ENCODE data around the gene COBL.

COBL gene

GRCh38 chr7:51069411-51070083 lies 247.1 kb downstream of the COBL start:
- no peak overlapping the region for H3K4me3 ChIP-seq (ENCODE audit: low read depth in 1 of 2, low read length in 1 of 2)
- TF ChIP-seq CTCF (IDR thresholded peaks at IDR 0.05): no peak
- H3K4me1 ChIP-seq (ENCODE audit: control insufficient read depth in 1 of 2, insufficient read depth in 1 of 2, low read depth in 1 of 2, low read length in 1 of 2): no peaks in the 10 kb centered on the region
- H3K27me3 ChIP-seq: no peaks in the 10 kb centered on the region
- H3K9me3 ChIP-seq: no peaks in the 10 kb centered on the region
- H3K36me3 ChIP-seq: no peaks in the 10 kb centered on the region
- no peak overlapping the region for H3K27ac ChIP-seq

DNA sequence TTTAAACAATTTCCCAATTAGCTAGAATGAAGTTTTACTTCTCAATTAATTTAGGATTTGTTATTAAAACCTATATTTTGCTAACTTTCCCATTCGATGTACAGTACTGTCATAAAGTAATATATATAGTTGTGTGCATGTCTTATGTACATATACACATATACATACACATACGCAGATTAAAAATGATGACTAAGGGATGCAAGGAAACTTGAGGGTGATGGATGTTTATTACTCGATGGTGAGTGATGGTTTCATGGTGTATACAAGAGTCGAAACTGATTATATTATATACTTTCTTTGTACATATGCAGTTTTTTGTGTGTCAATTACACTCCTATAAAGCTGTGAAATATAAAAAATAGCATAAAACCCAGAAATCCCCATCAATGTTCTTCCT lies 248.2 kb downstream of the COBL start:
- Histone ChIP-seq H3K4me1 (ENCODE audit: control insufficient read depth in 1 of 2, insufficient read depth in 1 of 2, low read depth in 1 of 2, low read length in 1 of 2) (no peaks in the 10 kb centered on the region), H3K9me3 (no peaks in the 10 kb centered on the region), H3K36me3 (no peaks in the 10 kb centered on the region), H3K27ac (no peak overlapping the region), H3K27me3 (no peaks in the 10 kb centered on the region), H3K4me3 (ENCODE audit: low read depth in 1 of 2, low read length in 1 of 2) (no peak overlapping the region)
- no peak for TF ChIP-seq CTCF (IDR thresholded peaks at IDR 0.05)

DNA sequence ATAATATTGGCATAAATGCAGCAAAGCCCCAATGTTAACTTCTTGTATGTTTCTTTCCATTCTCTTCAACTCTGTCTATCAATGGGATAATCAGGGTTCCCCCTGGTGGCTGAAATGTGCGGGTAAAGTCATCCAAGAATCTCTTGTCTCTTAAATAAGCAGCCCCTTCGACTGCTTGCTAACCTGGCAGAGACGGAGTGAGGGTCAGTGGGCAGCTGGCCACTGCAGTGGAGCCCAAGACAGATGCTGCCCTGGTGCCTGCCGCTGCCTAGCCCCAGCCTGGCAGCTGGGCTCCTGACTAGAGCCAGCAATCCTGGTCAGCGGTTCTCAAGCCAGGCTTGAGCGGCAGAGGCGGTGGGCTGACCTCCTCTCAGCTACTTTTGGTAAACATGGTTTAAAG lies 248.9 kb downstream of the COBL start:
- H3K4me1 ChIP-seq (ENCODE audit: control insufficient read depth in 1 of 2, insufficient read depth in 1 of 2, low read depth in 1 of 2, low read length in 1 of 2): no peaks in the 10 kb centered on the region
- H3K27me3 ChIP-seq: no peaks in the 10 kb centered on the region
- no peak overlapping the region for H3K27ac ChIP-seq
- no peak for TF ChIP-seq CTCF (IDR thresholded peaks at IDR 0.05)
- no peaks in the 10 kb centered on the region for H3K9me3 ChIP-seq
- H3K4me3 ChIP-seq (ENCODE audit: low read depth in 1 of 2, low read length in 1 of 2): no peak overlapping the region
- H3K36me3 ChIP-seq: no peaks in the 10 kb centered on the region

DNA sequence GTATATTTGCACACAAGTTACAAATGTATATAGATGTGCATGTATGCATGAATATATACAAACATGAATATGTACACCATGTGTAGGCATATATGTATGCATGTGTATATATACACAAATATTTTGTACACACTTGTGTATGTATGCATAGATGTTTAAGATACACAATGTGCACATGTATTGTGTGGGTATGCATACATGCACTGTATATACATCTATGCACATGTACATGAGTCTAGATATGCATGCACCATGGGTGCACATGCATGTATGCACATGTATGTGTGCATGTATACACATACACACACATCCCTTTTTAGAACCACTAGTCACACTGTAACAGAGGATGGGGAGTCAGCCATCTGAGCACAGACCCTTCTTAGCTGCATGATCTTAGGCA lies 249.4 kb downstream of the COBL start:
- H3K4me1 ChIP-seq (ENCODE audit: control insufficient read depth in 1 of 2, insufficient read depth in 1 of 2, low read depth in 1 of 2, low read length in 1 of 2): no peaks in the 10 kb centered on the region
- no peak for TF ChIP-seq CTCF (IDR thresholded peaks at IDR 0.05)

DNA sequence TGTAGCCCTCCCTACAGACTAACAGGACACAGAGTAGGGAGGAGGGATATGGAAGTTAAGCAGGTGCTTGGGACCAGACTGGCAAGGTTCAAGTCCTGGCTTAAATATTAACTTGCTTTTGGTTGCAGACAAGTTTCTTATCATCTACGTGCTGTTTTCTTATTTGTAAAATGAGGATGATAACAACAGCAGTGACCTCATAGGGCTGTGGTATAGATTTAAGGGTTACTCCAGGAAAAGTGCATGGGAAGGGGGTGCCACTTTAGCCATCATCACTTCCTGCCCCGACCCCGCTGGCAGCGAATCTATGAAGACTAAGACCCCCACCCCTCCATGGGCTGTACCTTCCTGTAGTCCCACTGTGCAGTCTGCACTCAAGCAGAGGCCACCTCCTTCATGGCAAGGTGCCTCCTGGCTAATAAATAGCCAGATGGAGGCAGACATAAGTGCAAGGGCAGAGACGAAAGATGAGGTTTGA lies 250.2 kb downstream of the COBL start:
- H3K9me3 ChIP-seq: no peaks in the 10 kb centered on the region
- H3K27ac ChIP-seq: no peak overlapping the region
- TF ChIP-seq CTCF (IDR thresholded peaks at IDR 0.05): no peak
- no peaks in the 10 kb centered on the region for H3K27me3 ChIP-seq
- H3K36me3 ChIP-seq: no peaks in the 10 kb centered on the region
- no peaks in the 10 kb centered on the region for H3K4me1 ChIP-seq (ENCODE audit: control insufficient read depth in 1 of 2, insufficient read depth in 1 of 2, low read depth in 1 of 2, low read length in 1 of 2)
- no peak overlapping the region for H3K4me3 ChIP-seq (ENCODE audit: low read depth in 1 of 2, low read length in 1 of 2)

More for the DNA sequence above, 249.4 kb downstream of the COBL start:
- H3K36me3 ChIP-seq: no peaks in the 10 kb centered on the region
- H3K4me3 ChIP-seq (ENCODE audit: low read depth in 1 of 2, low read length in 1 of 2): no peak overlapping the region
- no peak overlapping the region for H3K27ac ChIP-seq
- H3K9me3 ChIP-seq: no peaks in the 10 kb centered on the region
- H3K27me3 ChIP-seq: no peaks in the 10 kb centered on the region
